DMS 273 treated with DMSO at 0.1 percent for 48 hours (cell line): ENCODE results near the gene CTNNBL1.
"Not testable (repeated sequence)": the region's sequence is repeated elsewhere in the genome, so short reads cannot be mapped to it uniquely, and the experiment has no call there.

Experiments
- DNase-seq: peaks from one replicate; lab custom pipeline; 2025; lab: John Stamatoyannopoulos, UW

Gene CTNNBL1

GRCh38 chr20:37679751-37680150 is 14.1 kb upstream of the CTNNBL1 start:
- not testable (repeated sequence) for DNase-seq

GRCh38 chr20:37680420-37680819 is 13.4 kb upstream of the CTNNBL1 start:
- DNase-seq = no peak

GRCh38 chr20:37681384-37682112 is 12.3 kb upstream of the CTNNBL1 start:
- DNase-seq = no peak

- not testable (repeated sequence) for DNase-seq
Observed at GRCh38 chr20:37683146-37683545, 10.7 kb upstream of the CTNNBL1 start.

- no peak for DNase-seq
Observed at GRCh38 chr20:37686762-37687477, 6.9 kb upstream of the CTNNBL1 start.

GRCh38 chr20:37687478-37687805 is 6.4 kb upstream of the CTNNBL1 start:
- no peak for DNase-seq

GRCh38 chr20:37688093-37688492 is 5.7 kb upstream of the CTNNBL1 start:
- DNase-seq = no peak

- DNase-seq = no peak
Observed at GRCh38 chr20:37690626-37691369, 3.0 kb upstream of the CTNNBL1 start.

- DNase-seq = no peak
Observed at GRCh38 chr20:37692459-37693166, 1.2 kb upstream of the CTNNBL1 start.

- no peak for DNase-seq
Observed at GRCh38 chr20:37693242-37693634, 592 bp upstream of the CTNNBL1 start.

- no peak for DNase-seq
Observed at GRCh38 chr20:37695684-37696342, 2.0 kb downstream of the CTNNBL1 start.

- no peak for DNase-seq
Observed at GRCh38 chr20:37697314-37697713, 3.5 kb downstream of the CTNNBL1 start.

GRCh38 chr20:37699202-37699601 is 5.4 kb downstream of the CTNNBL1 start:
- DNase-seq = no peak

- DNase-seq = no peak
Observed at GRCh38 chr20:37700301-37700700, 6.5 kb downstream of the CTNNBL1 start.

GRCh38 chr20:37701676-37702075 is 7.8 kb downstream of the CTNNBL1 start:
- not testable (repeated sequence) for DNase-seq

- DNase-seq = no peak
Observed at GRCh38 chr20:37702403-37703034, 8.7 kb downstream of the CTNNBL1 start.

- DNase-seq = no peak
Observed at GRCh38 chr20:37703035-37703845, 9.4 kb downstream of the CTNNBL1 start.

GRCh38 chr20:37704955-37705354 is 11.1 kb downstream of the CTNNBL1 start:
- no peak for DNase-seq

- no peak for DNase-seq
Observed at GRCh38 chr20:37706298-37706697, 12.5 kb downstream of the CTNNBL1 start.

- DNase-seq = no peak
Observed at GRCh38 chr20:37711001-37711400, 17.2 kb downstream of the CTNNBL1 start.
